ENCODE measurements around the gene KIF18B. TPM values are rescaled to one million over a fixed set of nuclear protein-coding genes. Genes with fewer than 3 reads are reported as not detected.

Gene KIF18B
- total RNA-seq, 1 donor, result 0.72 TPM

DNA sequence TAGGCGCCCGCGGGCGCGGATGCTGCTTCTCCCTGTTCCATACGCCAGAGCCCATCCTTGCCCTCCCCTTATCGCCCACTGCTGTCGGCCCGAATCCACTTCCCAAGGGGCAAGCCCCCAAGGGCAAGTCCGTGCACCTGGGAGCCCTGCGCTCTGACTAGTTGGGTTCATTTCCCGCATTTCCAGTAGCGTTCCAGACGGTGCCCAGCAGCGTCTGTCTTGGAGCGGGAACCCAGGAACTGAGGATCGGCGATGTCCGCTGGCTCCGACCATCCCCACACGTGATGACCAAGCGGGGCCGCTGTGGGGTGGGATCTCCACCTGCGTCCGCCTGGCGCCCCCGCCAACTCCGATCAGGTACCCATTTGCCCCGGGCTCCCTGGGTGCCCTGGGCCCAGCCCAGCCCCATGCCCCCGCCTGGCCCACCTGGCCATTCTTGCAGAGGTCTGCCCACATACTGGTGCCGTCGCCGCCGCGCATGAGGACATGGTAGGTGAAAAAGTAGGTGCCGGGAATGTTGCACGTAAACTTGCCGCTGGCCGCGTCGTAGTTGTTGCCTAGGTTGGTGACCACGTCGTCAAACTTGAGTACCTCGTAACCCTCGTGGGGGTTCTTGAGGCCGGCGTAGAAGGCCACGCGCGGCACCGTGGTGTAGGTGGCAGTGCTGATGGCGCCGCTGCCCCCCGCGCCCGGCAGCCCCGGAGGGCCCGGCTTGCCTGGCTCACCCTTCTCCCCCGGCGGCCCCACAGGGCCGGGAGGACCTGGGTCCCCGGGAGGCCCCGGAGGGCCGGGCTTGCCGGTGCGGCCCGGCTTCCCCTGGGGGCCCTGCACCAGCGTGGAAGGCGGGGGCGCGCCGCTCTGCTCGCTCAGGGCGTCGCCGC lies 19.7 kb upstream of the KIF18B start:
- Histone ChIP-seq H3K36me3 (ENCODE audit: insufficient read depth, low read length) (no peaks in the 10 kb centered on the region), H3K27me3 (ENCODE audit: insufficient read depth, low read length) (peaks cover 46% of the 10 kb centered on the region), H3K4me1 (ENCODE audit: insufficient read depth, low read length) (peaks cover 14% of the 10 kb centered on the region), H3K4me3 (ENCODE audit: insufficient read depth, low read length) (no peak overlapping the region), H4K20me1 (ENCODE audit: insufficient read depth, low read length) (no peaks in the 10 kb centered on the region), H3K4me2 (ENCODE audit: insufficient read depth, low read length) (no peak overlapping the region), H2AFZ (ENCODE audit: low read length) (no peak overlapping the region), H3K79me2 (ENCODE audit: insufficient read depth, low read length) (no peaks in the 10 kb centered on the region), H3K27ac (ENCODE audit: low read depth, low read length) (no peak overlapping the region), H3K9me3 (ENCODE audit: low read depth, low read length) (no peaks in the 10 kb centered on the region)
- DNase-seq (ENCODE audit: insufficient read length, low spot score, missing footprints), result peak; percentile 66
- TF ChIP-seq, protein P1, sequence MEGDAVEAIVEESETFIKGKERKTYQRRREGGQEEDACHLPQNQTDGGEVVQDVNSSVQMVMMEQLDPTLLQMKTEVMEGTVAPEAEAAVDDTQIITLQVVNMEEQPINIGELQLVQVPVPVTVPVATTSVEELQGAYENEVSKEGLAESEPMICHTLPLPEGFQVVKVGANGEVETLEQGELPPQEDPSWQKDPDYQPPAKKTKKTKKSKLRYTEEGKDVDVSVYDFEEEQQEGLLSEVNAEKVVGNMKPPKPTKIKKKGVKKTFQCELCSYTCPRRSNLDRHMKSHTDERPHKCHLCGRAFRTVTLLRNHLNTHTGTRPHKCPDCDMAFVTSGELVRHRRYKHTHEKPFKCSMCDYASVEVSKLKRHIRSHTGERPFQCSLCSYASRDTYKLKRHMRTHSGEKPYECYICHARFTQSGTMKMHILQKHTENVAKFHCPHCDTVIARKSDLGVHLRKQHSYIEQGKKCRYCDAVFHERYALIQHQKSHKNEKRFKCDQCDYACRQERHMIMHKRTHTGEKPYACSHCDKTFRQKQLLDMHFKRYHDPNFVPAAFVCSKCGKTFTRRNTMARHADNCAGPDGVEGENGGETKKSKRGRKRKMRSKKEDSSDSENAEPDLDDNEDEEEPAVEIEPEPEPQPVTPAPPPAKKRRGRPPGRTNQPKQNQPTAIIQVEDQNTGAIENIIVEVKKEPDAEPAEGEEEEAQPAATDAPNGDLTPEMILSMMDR (IDR thresholded peaks at IDR 0.05; ENCODE audit: extremely low read depth, low read depth, low read length), result no peak

DNA sequence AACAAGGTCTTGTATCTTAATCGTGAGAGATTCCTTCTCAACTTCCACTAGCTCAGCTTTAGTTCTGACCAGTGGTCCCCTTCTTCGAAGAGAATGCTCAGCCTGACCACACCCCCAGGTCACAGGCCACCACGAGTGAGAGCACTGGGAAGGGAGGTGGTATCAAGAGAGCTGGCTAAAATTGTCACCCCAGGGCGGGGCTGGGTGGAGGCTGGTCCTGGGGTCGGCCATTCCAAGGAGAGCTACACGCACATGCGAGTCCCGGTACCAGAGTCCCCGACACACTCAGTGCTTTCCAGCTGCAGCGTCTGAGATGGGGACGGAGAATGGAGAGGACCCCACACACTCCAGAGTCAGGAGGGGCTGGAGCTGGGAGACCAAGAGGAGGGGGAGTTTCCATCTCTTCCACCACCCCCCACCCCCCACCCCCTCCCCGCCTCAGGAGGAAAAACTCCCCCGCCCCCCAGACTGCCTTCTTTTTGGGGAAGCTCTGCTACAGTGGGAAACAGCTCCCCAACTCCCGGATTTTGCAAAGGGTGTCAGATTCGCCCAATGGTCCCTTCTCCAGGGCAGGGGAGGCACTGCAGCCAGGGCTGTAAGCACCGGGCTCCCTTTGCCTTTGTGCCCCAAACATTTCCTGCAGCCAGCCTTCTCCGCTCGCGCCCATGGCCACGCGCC lies 18.9 kb upstream of the KIF18B start:
- H3K27ac ChIP-seq (ENCODE audit: low read depth, low read length), result no peak overlapping the region
- H4K20me1 ChIP-seq (ENCODE audit: insufficient read depth, low read length), result no peaks in the 10 kb centered on the region
- H3K36me3 ChIP-seq (ENCODE audit: insufficient read depth, low read length), result no peaks in the 10 kb centered on the region
- H3K4me1 ChIP-seq (ENCODE audit: insufficient read depth, low read length), result peaks cover 8% of the 10 kb centered on the region
- TF ChIP-seq, protein P1 (IDR thresholded peaks at IDR 0.05; ENCODE audit: extremely low read depth, low read depth, low read length), result no peak
- no peak overlapping the region for H2AFZ ChIP-seq (ENCODE audit: low read length)
- peak; percentile 79 for DNase-seq (ENCODE audit: insufficient read length, low spot score, missing footprints)
- H3K4me2 ChIP-seq (ENCODE audit: insufficient read depth, low read length), result no peak overlapping the region
- H3K27me3 ChIP-seq (ENCODE audit: insufficient read depth, low read length), result peaks cover 46% of the 10 kb centered on the region
- H3K9me3 ChIP-seq (ENCODE audit: low read depth, low read length), result no peaks in the 10 kb centered on the region
- H3K4me3 ChIP-seq (ENCODE audit: insufficient read depth, low read length), result no peak overlapping the region
- H3K79me2 ChIP-seq (ENCODE audit: insufficient read depth, low read length), result no peaks in the 10 kb centered on the region

DNA sequence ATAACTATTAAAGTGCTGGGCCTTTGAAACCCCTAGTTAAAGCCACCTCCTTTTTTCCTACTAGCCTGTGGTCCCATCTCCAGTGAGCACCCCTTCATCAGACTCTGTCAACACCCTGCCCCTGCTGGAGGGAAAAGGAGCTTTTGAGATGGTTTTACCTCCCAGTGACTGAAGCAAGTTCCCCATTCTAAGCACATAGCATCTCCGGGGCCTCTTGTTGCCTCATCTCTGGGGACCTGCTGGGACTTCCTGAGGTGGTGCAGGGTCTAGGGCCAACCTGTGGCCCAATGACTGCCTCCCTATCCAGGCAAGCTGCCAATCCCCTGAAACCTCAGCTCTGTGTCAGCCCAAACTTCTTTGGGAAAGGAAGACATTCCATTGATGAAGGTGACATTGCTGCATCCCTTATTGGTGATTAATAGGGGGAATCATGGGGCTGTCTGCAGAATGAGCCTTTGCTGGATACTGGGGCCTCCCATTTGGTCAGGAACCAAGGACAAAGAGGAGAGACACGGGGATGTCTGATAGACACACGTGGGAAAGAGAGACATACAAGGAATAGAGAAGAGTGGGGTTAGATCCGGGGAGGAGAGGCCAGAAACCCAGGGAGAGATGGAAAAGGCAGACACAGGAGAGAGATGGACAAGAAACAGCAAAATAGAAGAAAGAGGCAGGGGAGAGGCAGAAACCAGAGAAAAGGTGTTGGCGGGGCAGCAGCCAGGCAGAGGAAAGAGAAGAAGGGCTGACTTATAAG lies 18.1 kb upstream of the KIF18B start:
- DNase-seq (ENCODE audit: insufficient read length, low spot score, missing footprints), result peak; percentile 86
- H3K4me1 ChIP-seq (ENCODE audit: insufficient read depth, low read length), result peaks cover 8% of the 10 kb centered on the region
- peaks cover 46% of the 10 kb centered on the region for H3K27me3 ChIP-seq (ENCODE audit: insufficient read depth, low read length)
- H3K4me3 ChIP-seq (ENCODE audit: insufficient read depth, low read length), result no peak overlapping the region
- TF ChIP-seq, protein P1 (IDR thresholded peaks at IDR 0.05; ENCODE audit: extremely low read depth, low read depth, low read length), result no peak
- H3K79me2 ChIP-seq (ENCODE audit: insufficient read depth, low read length), result no peaks in the 10 kb centered on the region
- no peaks in the 10 kb centered on the region for H3K36me3 ChIP-seq (ENCODE audit: insufficient read depth, low read length)
- H3K9me3 ChIP-seq (ENCODE audit: low read depth, low read length), result no peaks in the 10 kb centered on the region
- H2AFZ ChIP-seq (ENCODE audit: low read length), result no peak overlapping the region
- H3K27ac ChIP-seq (ENCODE audit: low read depth, low read length), result no peak overlapping the region
- H4K20me1 ChIP-seq (ENCODE audit: insufficient read depth, low read length), result no peaks in the 10 kb centered on the region
- no peak overlapping the region for H3K4me2 ChIP-seq (ENCODE audit: insufficient read depth, low read length)

Data from osteoblast (primary cell).